ENCODE data around the gene PRSS21.

The PRSS21 gene

GRCh38 chr16:2841606-2842339, 24.7 kb downstream of the PRSS21 start:
- in situ Hi-C loops (cut with MboI; ENCODE audit: low sequenced_read_pairs): no loop called here

DNA sequence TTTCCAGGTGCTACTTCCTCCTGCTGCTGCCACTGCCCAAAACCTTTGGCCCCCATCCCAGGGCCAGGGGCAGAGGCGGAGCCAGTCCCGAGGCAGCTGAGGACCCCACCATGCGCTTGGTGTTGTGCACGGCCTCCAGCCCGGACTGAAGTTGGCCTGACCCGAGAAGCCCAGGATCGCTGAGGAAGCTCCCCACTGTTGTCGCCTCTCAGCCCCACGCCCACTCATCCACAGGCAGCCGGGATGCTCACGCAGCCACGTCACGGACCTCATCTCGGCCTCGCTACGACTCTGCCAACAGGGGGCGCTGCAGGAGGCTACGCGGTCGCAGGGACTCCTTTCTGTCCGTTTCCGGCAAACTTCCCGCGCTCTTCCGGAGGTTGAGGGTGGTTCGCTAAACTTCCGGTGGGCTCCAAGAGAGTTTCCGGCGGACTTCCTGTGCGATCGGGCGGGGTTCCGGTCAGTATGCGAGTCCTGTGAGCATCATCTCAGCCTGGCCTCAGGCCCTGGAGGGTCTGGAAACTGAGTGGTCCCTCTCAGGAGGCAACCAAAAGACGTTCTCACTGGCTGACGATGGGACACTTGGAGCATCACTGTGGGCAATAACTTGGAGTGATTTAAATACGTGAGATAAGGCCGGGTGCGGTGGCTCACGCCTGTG, 25.4 kb downstream of the PRSS21 start:
- in situ Hi-C loops (cut with MboI; ENCODE audit: low sequenced_read_pairs): no loop called here

DNA sequence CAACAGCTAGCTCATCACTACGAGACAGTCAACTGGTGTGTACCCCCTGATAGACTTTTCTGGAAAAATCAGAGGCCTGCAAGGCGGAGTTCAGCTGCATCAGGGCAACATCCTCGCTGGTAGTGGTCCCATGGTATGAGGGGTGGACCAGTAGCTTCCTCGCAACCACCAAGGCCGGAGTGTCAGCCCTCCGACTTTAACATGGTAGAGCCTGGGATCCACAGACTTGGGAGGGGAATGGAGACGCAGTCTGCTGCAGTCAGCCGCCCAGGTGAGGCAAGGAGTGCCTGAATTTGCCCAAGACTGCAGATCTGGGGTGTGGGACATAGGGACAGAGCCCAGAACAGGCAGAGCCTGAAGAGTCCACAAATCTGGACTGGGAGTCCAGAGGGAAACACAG, 26.5 kb downstream of the PRSS21 start:
- in situ Hi-C loops (cut with MboI; ENCODE audit: low sequenced_read_pairs): no loop called here

DNA sequence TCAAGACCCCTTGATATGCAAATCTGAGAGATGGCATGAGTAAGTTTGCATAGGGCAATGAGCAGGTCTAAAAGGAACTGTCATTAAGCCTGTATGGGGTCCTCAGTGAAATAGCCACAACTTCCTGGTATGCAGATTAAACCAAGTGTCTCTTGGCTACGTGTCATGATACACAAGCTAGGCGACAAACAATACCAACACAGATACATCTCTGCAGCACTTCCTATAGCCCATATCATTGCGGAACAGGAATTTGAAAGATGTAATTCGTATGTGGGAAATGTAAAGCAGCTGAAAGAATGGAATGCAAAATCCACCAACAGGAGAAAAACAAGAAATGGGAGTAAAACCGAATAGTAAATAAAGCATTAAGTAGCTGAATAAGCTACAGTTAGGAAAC, 28.1 kb downstream of the PRSS21 start:
- in situ Hi-C loops (cut with MboI; ENCODE audit: low sequenced_read_pairs): no loop called here

- in situ Hi-C loops (cut with MboI; ENCODE audit: low sequenced_read_pairs): no loop called here
Measured at GRCh38 chr16:2846511-2847310, 29.7 kb downstream of the PRSS21 start.

DNA sequence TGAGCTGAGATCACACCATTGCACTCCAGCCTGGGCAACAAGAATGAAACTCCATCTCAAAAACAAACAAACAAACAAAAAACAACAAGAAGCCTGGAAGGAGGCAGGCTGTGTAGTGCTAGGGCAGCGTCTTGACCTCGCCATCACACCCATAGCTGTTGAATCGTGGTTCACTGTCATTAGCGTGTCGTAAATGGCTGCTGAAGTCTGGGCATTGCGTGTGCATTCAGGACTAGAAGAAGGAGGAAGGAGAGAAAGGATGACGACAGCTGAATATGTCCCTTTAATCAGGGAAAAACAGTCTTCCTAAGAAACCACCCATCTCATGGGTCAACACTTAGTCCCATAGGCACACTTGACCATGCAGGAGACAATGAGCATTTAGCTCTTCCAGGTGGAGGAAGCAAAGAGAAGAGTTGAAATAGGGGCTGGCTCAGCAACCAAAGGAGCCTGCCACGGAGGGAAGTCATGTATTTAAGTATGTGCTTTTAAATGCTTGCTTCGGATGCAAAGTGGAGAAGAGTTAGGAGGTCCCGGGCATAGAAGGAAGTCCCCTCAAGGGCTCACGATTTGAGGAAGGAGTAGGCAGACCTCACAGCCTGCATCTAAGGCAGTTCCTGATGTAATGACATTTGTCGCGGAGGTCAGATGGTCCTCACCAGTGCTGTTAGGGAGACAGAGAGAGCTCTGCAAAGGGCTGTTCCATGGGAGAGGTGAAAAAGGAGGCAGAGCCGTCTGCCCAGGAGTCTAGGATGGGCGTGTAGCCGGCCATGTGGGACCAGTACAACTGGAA, 32.1 kb downstream of the PRSS21 start:
- in situ Hi-C loops (cut with MboI; ENCODE audit: low sequenced_read_pairs): no loop called here

DNA sequence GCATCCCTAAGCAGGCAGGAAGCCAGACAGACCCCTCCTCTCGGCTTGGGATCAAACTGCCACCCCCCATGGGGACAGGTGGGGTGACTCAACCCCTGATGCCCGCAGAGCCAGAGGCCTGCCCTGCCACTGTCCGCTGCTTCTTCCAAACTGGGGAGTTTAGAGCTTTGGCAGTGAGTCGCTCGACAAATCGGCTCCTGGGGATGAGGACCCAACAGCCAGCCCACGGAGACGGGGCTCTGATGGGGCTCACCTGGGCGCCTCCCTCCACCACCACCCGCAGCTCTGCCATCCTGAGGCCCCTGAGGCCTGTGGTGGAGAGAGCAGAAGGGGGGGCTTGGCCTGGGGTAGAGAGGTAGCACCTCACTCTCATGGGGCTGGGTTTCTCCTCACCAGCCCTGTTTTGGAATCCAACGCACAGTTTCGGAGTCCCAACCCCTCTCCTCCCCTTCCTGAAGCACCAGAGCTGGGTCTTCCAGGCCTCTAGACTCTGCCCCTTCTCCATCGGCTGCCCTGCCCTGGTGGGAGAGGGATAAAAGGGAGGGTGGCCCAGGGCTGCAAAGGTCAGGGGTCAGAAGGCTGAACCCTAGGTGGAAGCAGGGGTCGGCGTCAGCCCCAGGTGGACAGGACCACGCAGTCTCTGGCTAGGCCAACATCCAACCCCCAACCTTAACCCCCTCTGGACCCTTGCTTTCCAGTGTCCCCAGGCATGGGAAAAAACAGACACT, 35.1 kb downstream of the PRSS21 start:
- in situ Hi-C loops (cut with MboI; ENCODE audit: low sequenced_read_pairs): no loop called here

DNA sequence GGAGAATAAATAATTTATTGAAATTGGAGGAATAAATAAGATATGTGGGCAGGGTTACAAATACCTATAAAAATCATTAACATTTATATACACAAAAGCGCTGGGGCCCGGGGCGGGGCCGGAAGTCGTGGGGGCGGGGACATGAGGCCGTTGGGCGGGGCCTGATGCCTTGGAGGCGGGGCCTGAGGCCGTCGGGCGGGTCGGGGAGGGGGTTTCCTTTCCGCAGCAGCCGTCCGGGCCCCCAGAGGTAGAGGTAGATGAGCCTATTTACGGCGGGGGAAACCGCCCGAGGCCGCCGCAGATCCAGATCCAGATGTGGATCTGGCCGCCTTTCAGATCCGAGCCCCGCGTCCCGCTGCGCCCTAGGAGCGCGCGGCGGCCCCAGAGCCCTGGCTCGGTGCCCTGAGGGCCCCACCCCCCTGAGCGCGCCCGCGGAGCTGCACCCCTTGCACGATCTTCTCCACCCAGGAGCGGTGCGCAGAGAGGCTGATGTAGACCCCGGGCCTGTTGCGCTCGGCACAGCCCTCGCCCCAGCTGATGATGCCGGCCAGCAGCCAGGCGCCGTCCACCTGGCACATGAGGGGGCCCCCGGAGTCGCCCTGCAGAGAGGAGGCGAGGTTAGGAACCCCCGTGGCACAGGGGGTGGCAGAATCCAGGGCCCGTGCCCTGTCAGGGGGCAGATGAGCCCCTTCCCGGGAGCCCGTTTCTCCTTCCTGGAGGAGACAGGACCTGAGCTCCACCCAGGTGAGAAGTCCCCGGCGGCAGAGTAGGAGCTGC, 35.9 kb downstream of the PRSS21 start:
- in situ Hi-C loops (cut with MboI; ENCODE audit: low sequenced_read_pairs): no loop called here

DNA sequence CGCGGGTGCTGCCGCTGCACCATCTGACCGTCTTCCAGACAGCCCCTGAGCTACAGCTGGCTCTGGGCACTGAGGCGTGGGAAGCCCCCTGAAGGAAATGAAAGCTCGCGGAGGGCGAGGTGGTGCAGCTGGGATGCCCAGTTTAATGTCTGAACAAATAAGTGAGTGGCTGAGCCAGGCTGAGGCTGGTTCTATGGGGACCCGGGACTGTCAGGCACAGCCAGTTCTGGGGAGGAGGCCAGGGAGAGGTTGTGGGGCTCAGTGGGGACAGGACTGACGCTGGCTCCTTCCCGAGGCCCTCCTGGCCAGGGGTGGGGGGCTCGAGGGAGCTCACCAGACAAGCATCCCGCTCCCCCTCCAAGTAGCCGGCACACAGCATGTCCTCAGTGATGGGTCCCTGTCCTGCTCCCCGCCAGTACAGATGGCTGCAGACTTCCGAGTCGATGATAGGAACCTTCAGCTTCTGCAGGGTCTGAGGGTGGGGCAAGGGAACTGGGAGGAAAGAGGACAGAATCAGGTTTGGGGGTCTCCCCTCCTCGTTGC, 36.6 kb downstream of the PRSS21 start:
- in situ Hi-C loops (cut with MboI; ENCODE audit: low sequenced_read_pairs): no loop called here

- in situ Hi-C loops (cut with MboI; ENCODE audit: low sequenced_read_pairs): no loop called here
Measured at GRCh38 chr16:2854700-2855309, 37.8 kb downstream of the PRSS21 start.

DNA sequence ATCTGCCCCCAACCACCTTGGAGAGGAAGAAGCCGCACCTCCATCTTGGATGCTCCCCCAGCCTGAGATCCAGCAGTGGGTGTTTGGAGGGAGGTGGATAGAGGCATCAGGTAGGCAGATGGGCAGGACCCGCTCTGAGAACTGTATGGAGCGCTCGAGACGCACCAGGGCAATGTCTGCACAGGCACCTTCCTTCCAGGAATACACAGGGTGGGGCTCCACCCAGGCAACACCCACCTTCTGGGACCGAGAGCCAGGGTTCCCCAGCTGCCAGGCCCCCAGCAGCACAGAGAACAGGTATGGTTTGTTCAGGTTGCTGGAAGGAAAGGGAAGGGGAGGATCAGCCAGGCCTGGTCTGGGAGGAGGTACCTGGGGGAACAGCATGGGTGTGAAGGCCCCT, 38.5 kb downstream of the PRSS21 start:
- in situ Hi-C loops (cut with MboI; ENCODE audit: low sequenced_read_pairs): no loop called here

GRCh38 chr16:2856061-2856670, 39.1 kb downstream of the PRSS21 start:
- in situ Hi-C loops (cut with MboI; ENCODE audit: low sequenced_read_pairs): no loop called here

- in situ Hi-C loops (cut with MboI; ENCODE audit: low sequenced_read_pairs): no loop called here
Measured at GRCh38 chr16:2856686-2857450, 39.8 kb downstream of the PRSS21 start.

GRCh38 chr16:2857451-2858244, 40.6 kb downstream of the PRSS21 start, which contains the start of gene PRSS22:
TSS of gene PRSS22 (minus strand) at chr16:2858170. CDS start at chr16:2858104, 66 bp downstream.
- in situ Hi-C loops (cut with MboI; ENCODE audit: low sequenced_read_pairs): no loop called here

DNA sequence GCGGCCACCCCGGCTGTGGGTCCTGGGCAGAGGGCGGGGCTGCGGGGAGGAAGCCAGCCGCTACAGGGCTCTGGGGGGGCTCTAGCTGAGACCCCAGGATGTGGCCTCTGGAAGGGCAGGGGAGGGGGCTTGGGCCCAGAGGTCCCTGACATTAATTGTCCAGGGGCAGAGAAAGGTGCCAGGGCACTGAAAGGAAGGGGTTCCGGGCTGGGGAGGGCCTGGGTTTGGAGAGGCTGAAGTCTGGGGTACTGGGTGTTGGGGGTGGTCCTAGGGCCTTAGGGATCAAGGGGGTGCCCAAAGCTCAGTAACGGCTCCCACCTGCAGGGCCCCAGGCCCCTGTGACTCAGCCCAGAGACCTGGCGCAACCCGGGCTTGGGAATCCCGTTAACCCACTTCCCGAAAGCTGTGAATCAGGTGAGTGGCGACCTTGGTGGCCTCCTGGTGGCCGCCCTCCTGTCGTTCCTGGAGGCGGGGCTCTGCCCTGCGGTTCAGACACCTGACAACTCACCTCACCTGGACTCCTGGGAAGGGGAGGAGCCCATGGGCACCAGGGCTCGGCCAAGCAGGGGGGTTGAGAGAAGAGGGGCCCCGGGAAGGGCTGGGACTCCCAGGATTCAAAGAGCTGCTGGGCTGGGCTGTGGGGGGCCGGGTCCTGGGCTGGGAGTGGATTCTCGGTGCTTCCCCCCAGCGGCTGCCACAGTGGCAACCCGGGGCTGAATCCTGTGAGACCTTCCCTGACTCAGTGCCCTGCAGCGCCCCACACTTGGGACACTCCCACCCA, 41.4 kb downstream of the PRSS21 start:
- in situ Hi-C loops (cut with MboI; ENCODE audit: low sequenced_read_pairs): no loop called here

- in situ Hi-C loops (cut with MboI; ENCODE audit: low sequenced_read_pairs): no loop called here
Measured at GRCh38 chr16:2859686-2860265, 42.7 kb downstream of the PRSS21 start.
